GM21723 (cell line): ENCODE measurements around the gene PARP8.

Source experiments
- ATAC-seq: cut with Tn5 transposase; IDR thresholded peaks from one replicate; pipeline ENCODE4 v1.9.1; 2021; ENCODE audit warnings: mild to moderate bottlenecking, moderate library complexity; ENCODE audit not compliant: unreplicated experiment

PARP8 gene

GRCh38 chr5:50832657-50833284, 166.3 kb downstream of the PARP8 start:
- ATAC-seq, result no peak

- no peak for ATAC-seq
Measured at GRCh38 chr5:50836356-50836755, 169.9 kb downstream of the PARP8 start.

DNA sequence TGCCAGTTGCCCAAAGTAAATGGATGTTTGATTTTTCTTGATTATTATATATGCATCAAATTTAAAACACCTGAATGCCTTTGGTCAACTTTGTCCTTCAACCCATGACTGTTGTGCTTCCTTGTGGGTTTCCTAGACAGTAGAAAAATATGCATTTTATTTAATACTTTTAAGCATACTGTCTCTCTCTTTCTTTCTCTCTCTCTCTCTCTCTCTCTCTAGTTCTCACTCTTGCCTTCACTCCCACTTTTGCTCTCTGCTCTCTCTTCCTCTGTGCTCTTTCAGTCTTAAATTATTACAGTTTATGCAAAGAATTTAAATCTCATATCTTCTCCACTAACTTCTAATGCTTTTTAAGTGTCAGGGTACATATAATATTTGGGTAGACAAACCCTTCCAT, 173.0 kb downstream of the PARP8 start:
- ATAC-seq, result no peak

DNA sequence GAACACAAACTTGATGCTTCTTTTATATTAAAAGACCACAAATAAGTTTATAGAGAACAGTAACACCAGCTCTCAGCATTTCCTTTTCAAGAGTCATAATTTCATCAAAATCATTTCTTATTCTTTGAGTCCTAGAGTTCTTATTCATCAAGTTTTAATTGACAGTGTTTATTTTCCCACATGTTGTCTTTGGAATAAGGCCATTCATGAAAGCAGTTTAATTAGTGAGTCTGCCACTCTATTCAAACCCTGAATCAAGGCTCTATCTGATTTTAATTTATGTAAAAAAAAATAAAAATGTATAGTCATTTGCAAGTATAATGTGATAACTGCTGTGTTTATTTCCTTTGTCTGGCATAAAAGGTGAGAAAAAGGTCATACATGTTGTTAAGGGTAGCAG, 176.7 kb downstream of the PARP8 start:
- ATAC-seq, result no peak

DNA sequence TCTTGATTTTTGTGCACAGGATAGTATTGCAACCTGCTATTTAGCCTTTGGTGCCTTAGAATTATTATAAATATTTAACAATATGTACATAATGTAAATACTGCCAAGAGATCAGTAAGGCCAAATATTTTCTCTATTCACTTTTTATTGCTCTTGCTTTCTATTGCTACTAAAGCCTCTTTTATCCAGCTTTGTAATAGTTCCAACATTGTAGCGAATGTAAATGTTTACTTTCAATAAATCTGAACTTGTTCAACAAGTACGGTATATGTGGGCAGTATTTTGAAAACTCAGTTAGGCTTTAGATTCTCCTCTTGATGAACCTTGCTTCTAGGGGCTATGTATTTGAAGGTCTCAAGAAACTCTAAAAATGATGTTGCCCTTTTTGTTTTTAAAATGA, 179.8 kb downstream of the PARP8 start:
- ATAC-seq, result no peak

- no peak for ATAC-seq
Measured at GRCh38 chr5:50849554-50849953, 183.1 kb downstream of the PARP8 start.

- ATAC-seq, result peak; percentile 69
Measured at GRCh38 chr5:50853151-50853550, 186.7 kb downstream of the PARP8 start.

DNA sequence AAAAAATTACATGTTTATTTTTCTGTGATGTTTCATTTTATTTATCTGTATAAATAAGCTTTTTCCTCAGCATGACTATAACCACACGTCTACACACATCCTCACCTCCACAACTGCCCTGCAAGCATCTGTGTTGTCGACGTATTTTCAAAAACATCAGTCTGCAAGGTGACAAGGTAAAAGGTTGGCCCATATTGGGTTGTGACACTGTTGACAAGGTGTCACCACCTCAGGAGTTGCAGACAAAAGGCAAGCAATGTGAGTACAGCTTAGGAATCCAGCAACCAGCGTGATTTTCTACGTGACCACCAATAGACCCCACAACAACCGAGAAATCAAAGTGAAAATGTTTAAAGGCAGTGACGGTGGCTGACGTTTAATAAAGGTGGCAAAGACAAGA, 187.6 kb downstream of the PARP8 start:
- no peak for ATAC-seq

DNA sequence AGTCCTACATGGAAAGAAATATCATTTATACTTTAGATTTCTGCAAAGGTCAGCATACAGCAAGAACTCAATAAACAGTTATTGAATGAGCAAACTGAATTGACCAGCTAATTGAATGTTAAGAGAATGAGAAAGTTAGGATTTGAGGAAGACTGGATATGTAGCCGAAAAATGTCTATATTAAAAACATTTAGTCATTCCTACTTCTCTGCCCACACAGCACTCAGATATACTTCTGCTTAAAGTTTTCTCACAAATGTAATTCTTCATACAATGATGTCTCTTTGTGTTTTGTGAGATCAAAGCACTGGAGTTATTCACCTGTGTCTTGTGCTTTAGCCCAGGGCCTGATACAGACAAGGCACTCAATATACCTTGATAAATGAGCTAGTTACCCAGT, 188.6 kb downstream of the PARP8 start:
- ATAC-seq, result no peak

- peak; percentile 86 for ATAC-seq
Measured at GRCh38 chr5:50856401-50857119, 190.1 kb downstream of the PARP8 start.

DNA sequence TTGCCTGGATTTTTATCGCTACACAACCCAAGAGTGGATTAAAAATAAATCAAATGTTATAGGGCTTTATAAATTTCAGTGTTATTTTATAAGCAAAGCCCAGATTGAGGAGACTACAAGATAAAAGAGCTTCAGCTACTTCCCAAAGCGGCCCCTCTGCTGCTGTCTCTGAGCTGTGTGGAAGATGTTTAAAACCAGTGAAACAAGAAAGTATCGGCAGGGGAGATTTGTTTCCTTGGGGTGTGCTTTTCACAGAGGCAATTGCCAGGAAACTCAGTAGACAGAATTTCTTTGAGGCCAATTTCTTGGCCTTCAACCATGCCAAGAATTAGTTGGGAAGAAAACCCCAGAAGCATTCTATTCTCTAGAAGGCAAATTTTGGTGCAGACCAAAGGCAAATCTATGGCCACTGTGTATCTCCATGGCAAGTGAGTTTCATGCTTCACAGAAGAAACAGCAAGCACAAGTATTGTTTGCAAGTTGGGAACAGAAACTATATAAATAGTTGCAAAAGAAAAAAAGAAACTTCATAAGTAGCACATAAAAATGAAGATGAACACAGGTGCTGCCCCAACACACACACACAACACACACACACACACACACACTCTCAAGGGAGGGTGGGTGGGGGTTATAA, 197.2 kb downstream of the PARP8 start:
- ATAC-seq, result no peak

DNA sequence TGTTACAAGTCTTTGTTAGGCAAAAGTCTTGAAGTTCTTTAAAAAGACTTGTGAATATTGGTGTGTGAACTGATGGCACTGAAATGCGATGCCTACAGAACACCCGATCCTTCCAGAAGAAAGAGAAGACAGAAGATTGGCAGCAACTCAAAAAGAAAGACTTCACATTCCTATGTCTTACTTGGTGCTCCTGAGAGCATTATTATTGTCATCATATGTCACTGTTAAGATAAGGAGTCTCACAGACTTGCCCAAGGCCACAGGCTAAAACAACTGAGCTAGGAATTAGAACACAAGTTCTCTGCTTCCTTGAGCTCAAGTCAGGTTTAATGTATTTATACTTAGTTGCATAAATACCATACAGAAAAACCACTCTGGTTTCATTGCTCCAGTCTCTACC, 198.0 kb downstream of the PARP8 start:
- ATAC-seq, result no peak

GRCh38 chr5:50866415-50866814, 200.0 kb downstream of the PARP8 start:
- no peak for ATAC-seq

GRCh38 chr5:50867140-50867539, 200.7 kb downstream of the PARP8 start:
- ATAC-seq, result no peak

GRCh38 chr5:50873595-50874277, 207.3 kb downstream of the PARP8 start:
- ATAC-seq, result no peak

GRCh38 chr5:50874306-50875001, 208.0 kb downstream of the PARP8 start:
- ATAC-seq, result no peak

- no peak for ATAC-seq
Measured at GRCh38 chr5:50875002-50875344, 208.5 kb downstream of the PARP8 start.

DNA sequence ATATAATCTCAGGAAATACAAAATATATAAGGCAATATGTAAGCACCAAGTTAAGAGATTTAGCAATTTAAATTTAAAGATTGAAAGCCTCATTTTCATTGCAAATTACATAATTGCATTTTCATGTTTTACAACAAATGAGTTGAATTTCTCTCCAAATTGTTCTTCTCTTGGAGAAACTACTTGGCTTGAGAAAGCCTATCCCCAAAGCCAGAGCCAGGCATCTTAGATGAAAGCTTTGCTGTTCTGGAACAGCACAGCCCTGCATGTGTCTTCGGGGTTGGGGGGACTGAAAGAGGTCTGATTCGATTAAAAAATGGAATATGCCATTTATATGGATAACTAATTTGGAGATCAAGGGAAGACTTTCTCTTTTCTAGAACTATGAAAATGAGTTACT, 212.0 kb downstream of the PARP8 start:
- ATAC-seq, result no peak

DNA sequence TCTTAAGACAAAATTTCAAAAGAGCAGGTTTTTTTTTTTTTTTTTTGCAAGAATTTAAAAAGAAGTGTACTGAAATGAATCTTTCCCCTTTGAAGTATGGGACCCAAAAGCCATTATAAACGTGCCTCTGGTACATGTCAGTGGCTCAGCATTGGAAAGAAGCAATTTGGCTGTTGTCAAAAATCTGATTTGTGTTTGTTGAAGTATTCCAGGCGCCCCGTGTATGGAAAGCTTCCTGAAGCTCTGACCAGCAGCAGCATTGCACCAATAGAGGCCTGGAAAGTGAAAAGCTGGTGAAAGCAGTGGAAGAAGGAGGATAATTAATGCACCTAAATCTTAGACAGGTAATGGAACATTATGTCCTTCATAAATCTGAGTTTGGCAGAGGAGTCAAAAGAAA, 215.0 kb downstream of the PARP8 start:
- no peak for ATAC-seq

GRCh38 chr5:50886657-50887345, 220.4 kb downstream of the PARP8 start:
- no peak for ATAC-seq
